Left lung (tissue), 10 donors: ENCODE measurements around the gene ABL1. TPM values are rescaled to one million over a fixed set of nuclear protein-coding genes. Genes with fewer than 3 reads are reported as not detected.

Experiments
- ATAC-seq: fragments of 200-7000 bp; cut with Tn5 transposase; one replicate; pipeline ENCODE4 v1.9.1; 2020; ENCODE audit warnings: moderate library complexity
- DNase-seq, 4 donors: peaks; one replicate each; pipeline ENCODE4 v3.0.0-alpha.2; 2013 to 2020
- H3K27ac ChIP-seq, 2 donors: fragments of 200-600 bp; sonication (generic) in 1 of 2; one replicate each; pipeline versions ENCODE4 v1.5.0 to v1.8.0; 2020 to 2021
- H3K27me3 ChIP-seq, 2 donors: fragments of 200-600 bp; sonication (generic) in 1 of 2; one replicate each; pipeline versions ENCODE4 v1.5.0 to v1.8.0; 2020 to 2021
- H3K36me3 ChIP-seq, 2 donors: fragments of 200-600 bp; sonication (generic) in 1 of 2; one replicate each; pipeline versions ENCODE4 v1.5.0 to v1.8.0; 2020 to 2021
- H3K4me1 ChIP-seq, 2 donors: fragments of 200-600 bp; one replicate each; pipeline ENCODE4 v1.8.0; 2021
- H3K4me3 ChIP-seq, 2 donors: fragments of 200-600 bp; sonication (generic) in 1 of 2; one replicate each; pipeline versions ENCODE4 v1.5.0 to v1.8.0; 2020 to 2021; ENCODE audit warnings: mild to moderate bottlenecking in 1 of 2
- H3K9me3 ChIP-seq, 2 donors: fragments of 200-600 bp; sonication (generic) in 1 of 2; one replicate each; pipeline versions ENCODE4 v1.5.0 to v1.8.0; 2020 to 2021
- CTCF ChIP-seq, 2 donors: fragments of 200-600 bp; sonication (generic) in 1 of 2; IDR thresholded peaks; one replicate each; pipeline versions ENCODE4 v1.5.0 to v1.8.0; 2021; ENCODE audit warnings: antibody characterized with exemption in 2 of 2
- intact Hi-C, 2 donors: fragments of 100-400 bp; cut with DNase I; formaldehyde crosslinking; loops; one replicate each; pipeline versions ENCODE4 v1.11.2 to v1.14.2; 2022
- polyA plus RNA-seq, 6 donors: library from polyadenylated mRNA; unstranded; fragments of 120-200 nt; gene quantifications; one replicate each; pipeline ENCODE4 v1.2.1, GENCODE V29; 2013; ENCODE audit not compliant: insufficient read length in 6 of 6
- total RNA-seq, 2 donors: library from RNA; stranded (reverse); fragmentation: NEBNext Ultra II Directional; extraction: Animal tissue kit (Norgen Biotek cat#: 25700); gene quantifications; one replicate each; pipeline ENCODE4 v1.2.1, GENCODE V29; 2021
- donor health status: DM: no; HTN: yes; CAD: no.
- donor health status: DM: no; HTN: no; CAD: no.

The ABL1 gene
- total and polyA plus RNA-seq, 8 donors, result 55.6 to 83.3 (median 72.4) TPM

- Histone ChIP-seq H3K4me1 (no peaks in the 10 kb centered on the region), H3K36me3 (no peaks in the 10 kb centered on the region), H3K4me3 (no peak overlapping the region), H3K9me3 (no peaks in the 10 kb centered on the region), H3K27ac (no peak overlapping the region), H3K27me3 (peaks cover 0 to 97% of the 10 kb centered on the region in 2 donors)
- no peak for TF ChIP-seq CTCF (IDR thresholded peaks at IDR 0.05)
- DNase-seq (no peak), ATAC-seq (no peak)
- intact Hi-C loops, result no loop called here
Observed at GRCh38 chr9:130918101-130918825, 83.2 kb downstream of the ABL1 start.

- TF ChIP-seq CTCF (IDR thresholded peaks at IDR 0.05), result no peak
- Histone ChIP-seq H3K27me3 (peaks cover 0 to 97% of the 10 kb centered on the region in 2 donors), H3K36me3 (no peaks in the 10 kb centered on the region), H3K4me1 (no peaks in the 10 kb centered on the region), H3K27ac (no peak overlapping the region), H3K4me3 (no peak overlapping the region), H3K9me3 (no peaks in the 10 kb centered on the region)
- ATAC-seq (no peak), DNase-seq (no peak)
- intact Hi-C loops, result no loop called here
Observed at GRCh38 chr9:130918826-130919558, 83.9 kb downstream of the ABL1 start.

- Histone ChIP-seq H3K27ac (no peak overlapping the region), H3K4me1 (no peaks in the 10 kb centered on the region), H3K36me3 (no peaks in the 10 kb centered on the region), H3K4me3 (no peak overlapping the region), H3K9me3 (no peaks in the 10 kb centered on the region), H3K27me3 (peaks cover 0 to 97% of the 10 kb centered on the region in 2 donors)
- intact Hi-C loops, result no loop called here
- no peak for DNase-seq
- ATAC-seq, result no peak
- TF ChIP-seq CTCF (IDR thresholded peaks at IDR 0.05), result no peak
Observed at GRCh38 chr9:130919559-130920145, 84.6 kb downstream of the ABL1 start.

GRCh38 chr9:130920233-130920632 lies 85.2 kb downstream of the ABL1 start:
- no peaks in the 10 kb centered on the region for H3K4me1 ChIP-seq
- TF ChIP-seq CTCF (IDR thresholded peaks at IDR 0.05), result no peak
- ATAC-seq, result no peak
- no peaks in the 10 kb centered on the region for H3K9me3 ChIP-seq
- peaks cover 0 to 97% of the 10 kb centered on the region in 2 donors for H3K27me3 ChIP-seq
- intact Hi-C loops, result no loop called here
- no peak overlapping the region for H3K4me3 ChIP-seq
- H3K27ac ChIP-seq, result no peak overlapping the region
- H3K36me3 ChIP-seq, result no peaks in the 10 kb centered on the region
- no peak for DNase-seq

- no peak for TF ChIP-seq CTCF (IDR thresholded peaks at IDR 0.05)
- intact Hi-C loops, result no loop called here
Observed at GRCh38 chr9:130920762-130921299, 85.8 kb downstream of the ABL1 start.

More at GRCh38 chr9:130920762-130921299, 85.8 kb downstream of the ABL1 start:
- ATAC-seq, result no peak
- no peak for DNase-seq
- Histone ChIP-seq H3K27ac (no peak overlapping the region), H3K4me3 (no peak overlapping the region), H3K27me3 (peaks cover 0 to 97% of the 10 kb centered on the region in 2 donors), H3K36me3 (no peaks in the 10 kb centered on the region), H3K4me1 (no peaks in the 10 kb centered on the region), H3K9me3 (no peaks in the 10 kb centered on the region)
